Posterior vena cava (tissue), 2 donors: ENCODE results near the gene DNAAF9. TPM values are rescaled to one million over a fixed set of nuclear protein-coding genes. Genes with fewer than 3 reads are reported as not detected.

ENCODE experiments used
- DNase-seq: peaks from one replicate; pipeline ENCODE4 v3.0.0-alpha.2; 2020; ENCODE audit warnings: low spot score
- intact Hi-C, 2 donors: fragments of 100-400 bp; cut with DNase I; formaldehyde crosslinking; loops; one replicate each; pipeline versions ENCODE4 v1.14.1 to v1.14.2; 2022 to 2023
- total RNA-seq, 2 donors: library from RNA; stranded (reverse); fragmentation: NEBNext Ultra II Directional; extraction: Animal tissue kit (Norgen Biotek cat#: 25700); gene quantifications; one replicate each; pipeline ENCODE4 v1.2.1, GENCODE V29; 2021
- donor health status: DM: yes; HTN: yes; CAD: no.
- donor health status: DM: yes; HTN: yes; CAD: no.

Gene DNAAF9
- total RNA-seq, 2 donors from 2014 or later = 21.3 to 29.0 TPM

DNA sequence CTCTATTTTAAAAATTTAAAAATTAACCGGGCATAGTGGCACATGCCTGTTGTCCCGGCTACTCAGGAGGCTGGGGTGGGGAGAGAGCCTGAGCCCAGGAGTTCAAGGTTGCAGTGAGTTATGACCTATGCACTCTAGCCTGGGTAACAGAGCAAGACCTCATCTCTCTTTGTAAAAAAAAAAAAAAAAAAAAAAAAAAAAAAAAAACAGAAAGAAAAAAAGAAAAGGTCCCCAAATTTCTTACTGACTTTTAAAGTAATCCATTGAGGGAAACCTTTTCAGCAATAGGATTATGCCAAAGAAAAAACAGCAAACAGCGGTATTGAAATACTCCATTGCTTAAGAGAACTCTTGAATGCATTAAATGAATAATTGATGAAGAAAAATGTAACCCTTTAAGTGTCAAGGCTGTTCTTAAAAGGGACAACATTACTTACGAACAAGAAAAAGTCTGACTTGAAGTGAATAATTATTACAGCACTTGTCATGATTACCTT is 6.0 kb upstream of the DNAAF9 start:
- no peak for DNase-seq
- intact Hi-C loops = no loop called here

DNA sequence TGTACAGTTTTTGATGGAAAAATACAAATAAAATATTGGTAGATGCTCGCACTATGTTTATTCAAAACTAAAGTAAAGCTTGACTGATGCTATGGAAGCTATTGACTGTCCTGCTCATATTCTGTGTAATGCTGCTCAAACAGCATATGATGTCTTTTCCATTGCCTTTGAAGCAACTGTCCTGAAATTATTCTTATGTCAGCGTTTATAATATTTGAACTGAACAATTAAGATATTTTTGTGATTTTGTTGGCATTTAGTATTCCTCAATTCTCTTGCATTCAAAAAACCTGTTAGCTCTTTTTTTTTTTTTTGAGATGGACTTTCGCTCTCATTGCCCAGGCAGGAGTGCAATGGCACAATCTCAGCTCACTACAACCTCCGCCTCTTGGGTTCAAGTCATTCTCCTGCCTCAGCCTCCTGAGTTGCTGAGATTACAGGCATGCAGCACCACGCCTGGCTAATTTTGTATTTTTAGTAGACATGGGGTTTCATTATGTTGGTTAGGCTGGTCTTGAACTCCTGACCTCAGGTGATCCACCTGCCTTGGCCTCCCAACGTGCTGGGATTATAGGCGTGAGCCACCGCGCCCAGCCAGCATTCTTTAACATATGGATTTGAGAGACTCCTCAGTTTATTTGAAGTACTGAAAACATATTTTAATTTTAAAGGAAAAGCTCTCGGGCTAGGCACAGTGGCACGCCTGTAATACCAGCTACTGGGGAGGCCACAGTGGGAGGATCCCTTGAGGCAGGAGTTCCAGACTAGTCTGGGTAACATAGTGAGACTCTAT is 5.3 kb upstream of the DNAAF9 start:
- no peak for DNase-seq
- intact Hi-C loops = no loop called here

- intact Hi-C loops = no loop called here
Measured at GRCh38 chr20:3410464-3410863, 3.0 kb upstream of the DNAAF9 start.

DNA sequence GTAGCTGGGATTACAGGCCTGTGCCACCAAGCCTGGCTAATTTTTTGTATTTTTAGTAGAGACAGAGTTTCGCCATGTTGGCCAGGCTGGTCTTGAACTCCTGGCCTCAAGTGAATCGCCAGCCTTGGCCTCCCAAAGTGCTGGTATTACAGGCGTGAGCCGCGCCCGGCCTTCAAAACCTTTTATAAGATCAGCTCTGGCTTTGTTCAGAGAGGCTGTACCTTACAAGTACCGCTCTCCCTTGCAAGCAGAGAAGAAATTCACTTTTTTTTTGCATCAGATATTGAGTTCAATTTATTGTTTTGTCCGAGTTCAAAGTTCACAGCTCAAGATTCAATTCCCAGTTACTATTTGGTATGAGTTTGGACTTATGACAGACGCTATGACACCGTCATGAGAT is 1.9 kb upstream of the DNAAF9 start:
- no peak for DNase-seq
- intact Hi-C loops = no loop called here

More at GRCh38 chr20:3410464-3410863, 3.0 kb upstream of the DNAAF9 start:
- DNase-seq = no peak

DNA sequence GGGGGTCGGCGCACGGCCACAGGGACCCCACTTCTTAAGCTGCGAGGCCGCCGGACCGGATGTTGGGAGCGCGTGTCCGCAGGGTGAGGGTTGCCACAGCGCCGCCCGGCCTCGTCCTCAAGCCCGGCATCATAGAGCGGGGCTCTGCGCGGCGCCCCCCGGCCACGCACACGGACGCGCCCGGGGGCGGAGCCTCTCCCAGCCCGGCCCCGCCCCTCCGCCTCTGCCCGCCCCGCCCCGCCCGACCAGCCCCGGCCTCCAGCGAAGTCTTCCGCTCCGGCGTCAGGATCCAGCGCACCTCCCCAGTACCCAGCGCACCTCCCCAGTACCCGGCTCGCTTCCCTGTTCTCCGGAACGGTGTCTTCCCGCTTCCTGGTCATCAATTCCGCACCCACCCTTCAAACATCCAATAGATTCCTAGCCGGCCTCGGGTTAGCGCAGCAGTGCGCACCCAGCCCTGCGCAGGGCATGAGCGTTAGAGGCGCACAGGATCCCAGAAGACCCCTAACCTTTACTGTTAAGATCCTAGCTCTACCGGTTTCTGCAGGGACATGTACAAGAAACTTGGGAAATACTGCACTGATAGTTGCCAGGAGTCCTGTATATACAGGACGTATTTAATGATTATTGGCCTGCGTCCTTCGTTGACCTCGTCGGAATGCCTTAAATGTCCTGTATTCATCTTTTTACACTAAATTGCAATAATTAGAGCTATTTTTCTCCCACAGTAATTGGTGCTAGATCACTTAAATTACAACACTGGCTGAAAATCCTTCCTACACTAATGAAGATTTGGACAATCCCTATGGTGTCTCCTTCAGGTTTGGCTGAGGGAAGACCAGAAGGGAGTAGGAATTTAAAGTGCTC is 535 bp upstream of the DNAAF9 start:
- intact Hi-C loops = no loop called here

GRCh38 chr20:3406481-3407039 is 909 bp downstream of the DNAAF9 start:
- intact Hi-C loops = no loop called here
- no peak for DNase-seq

More for the DNA sequence above, 535 bp upstream of the DNAAF9 start:
- peak; percentile 93 for DNase-seq

DNA sequence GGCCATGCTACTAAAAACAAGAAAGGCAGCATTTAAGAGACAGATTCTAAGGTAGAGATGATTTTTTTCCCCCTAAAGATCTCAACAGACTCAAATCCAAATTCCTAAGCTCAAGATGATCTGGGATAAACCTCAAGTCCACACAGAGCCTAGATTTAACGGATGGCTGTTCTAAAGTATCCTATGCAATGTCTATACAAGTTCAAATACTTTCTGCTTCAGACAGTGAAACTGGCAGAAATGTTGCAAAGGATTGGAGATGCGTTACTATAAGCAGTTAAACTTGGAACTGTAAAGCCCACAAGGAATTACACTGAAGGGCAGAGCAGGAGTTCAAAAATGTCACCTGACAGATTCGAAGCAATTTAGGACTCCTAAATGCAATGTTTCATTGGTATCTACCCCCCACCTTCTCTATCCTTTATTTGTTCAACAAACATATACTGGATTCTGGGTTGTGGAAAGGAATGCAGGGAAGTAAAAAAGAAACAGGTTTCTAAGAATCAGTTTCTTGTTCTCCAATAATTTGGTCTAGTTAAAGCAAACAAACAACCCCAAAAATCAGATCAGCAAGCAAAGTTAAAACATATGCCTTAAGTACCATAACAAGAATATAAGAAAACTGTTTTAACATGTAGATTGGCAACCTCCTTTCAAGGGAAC is 1.6 kb downstream of the DNAAF9 start:
- DNase-seq = no peak
- intact Hi-C loops = no loop called here

DNA sequence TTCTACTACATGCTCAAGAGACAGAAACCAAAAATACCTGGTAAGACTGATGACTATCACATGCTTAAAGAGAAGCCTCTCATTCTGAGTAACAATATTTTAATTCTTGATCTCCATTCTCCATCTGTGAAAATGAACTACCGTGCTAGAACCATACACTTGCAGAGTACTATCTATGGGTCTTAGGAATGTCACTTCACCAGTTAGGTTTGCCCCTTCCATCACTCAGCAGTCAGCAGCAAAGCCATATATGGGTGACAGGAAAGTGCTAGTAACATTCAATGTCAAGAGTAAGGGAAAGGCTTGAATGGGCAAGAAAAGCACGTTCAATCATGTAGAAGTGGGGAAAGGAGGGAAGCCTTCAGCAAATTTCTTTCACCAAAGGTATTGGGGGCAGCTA is 2.3 kb downstream of the DNAAF9 start:
- intact Hi-C loops = no loop called here
- DNase-seq = no peak

DNA sequence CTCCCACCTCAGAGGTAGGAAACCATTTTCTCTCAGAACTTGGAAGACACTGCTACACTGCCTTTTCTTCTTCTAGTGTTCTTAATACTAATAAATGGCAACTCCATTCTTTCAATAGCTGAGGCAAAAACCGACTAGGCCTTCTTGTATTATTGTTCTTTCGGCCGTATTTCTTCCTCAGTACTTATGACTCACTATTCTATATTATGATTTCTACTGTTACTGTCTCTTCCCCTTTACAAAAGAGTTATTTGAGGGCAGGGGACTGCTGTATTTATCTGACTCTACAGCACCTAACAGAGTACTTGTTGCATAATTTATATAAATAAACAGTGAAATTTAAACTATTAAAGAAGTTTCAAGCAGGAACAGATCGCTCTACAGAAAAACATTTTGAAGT is 3.1 kb downstream of the DNAAF9 start:
- intact Hi-C loops = no loop called here

GRCh38 chr20:3403741-3404140 is 3.7 kb downstream of the DNAAF9 start:
- no peak for DNase-seq
- intact Hi-C loops = no loop called here

More for the DNA sequence above, 3.1 kb downstream of the DNAAF9 start:
- no peak for DNase-seq

- DNase-seq = no peak
- intact Hi-C loops = no loop called here
Measured at GRCh38 chr20:3402453-3402852, 5.0 kb downstream of the DNAAF9 start.

GRCh38 chr20:3400260-3401155 is 7.0 kb downstream of the DNAAF9 start:
- intact Hi-C loops = no loop called here
- no peak for DNase-seq

GRCh38 chr20:3398681-3399252 is 8.7 kb downstream of the DNAAF9 start:
- intact Hi-C loops = no loop called here
- DNase-seq = no peak

GRCh38 chr20:3396492-3396891 is 11.0 kb downstream of the DNAAF9 start:
- intact Hi-C loops = no loop called here
- DNase-seq = no peak

- intact Hi-C loops = no loop called here
- no peak for DNase-seq
Measured at GRCh38 chr20:3392756-3393155, 14.7 kb downstream of the DNAAF9 start.

- intact Hi-C loops = no loop called here
- DNase-seq = no peak
Measured at GRCh38 chr20:3390759-3391425, 16.6 kb downstream of the DNAAF9 start.

GRCh38 chr20:3383878-3384495 is 23.5 kb downstream of the DNAAF9 start:
- intact Hi-C loops = loop anchor here in 1 of 2 donors (2.0 kb wide), 1 partner anchor 259 kb away; no protein-coding TSS in a partner anchor
- DNase-seq = no peak
